PFSK-1 (cell line): ENCODE results near the gene KCNJ9.

Experiments used
- FOXP2 ChIP-seq: optimal IDR thresholded peaks from 2 replicates; pipeline ENCODE3; 2011; ENCODE audit warnings: borderline replicate concordance, control low read depth, inconsistent platforms; ENCODE audit not compliant: insufficient read depth; ENCODE audit errors: extremely low read length, extremely low read depth
- POLR2AphosphoS5 ChIP-seq: IDR thresholded peaks from 2 replicates; pipeline ENCODE4 v1.6.1; 2012; ENCODE audit warnings: low read depth, mild to moderate bottlenecking, control low read depth, low read length, moderate library complexity
- REST ChIP-seq, 2 experiments: IDR thresholded peaks; 2 replicates each; pipeline versions ENCODE4 v1.6.1 to v1.8.0; 2011 to 2012; ENCODE audit warnings: low read depth in 2 of 2, low read length in 2 of 2, control low read depth in 1 of 2, inconsistent platforms in 1 of 2, mild to moderate bottlenecking in 1 of 2, moderate library complexity in 1 of 2; ENCODE audit not compliant: insufficient read depth in 1 of 2
- SIN3A ChIP-seq: IDR thresholded peaks from 2 replicates; pipeline ENCODE4 v1.6.1; 2012; ENCODE audit warnings: mild to moderate bottlenecking, low read length, moderate library complexity, borderline replicate concordance; ENCODE audit not compliant: insufficient read depth
- TAF1 ChIP-seq: IDR thresholded peaks from 2 replicates; pipeline ENCODE4 v1.6.1; 2012; ENCODE audit warnings: low read length, control low read depth, borderline replicate concordance; ENCODE audit not compliant: insufficient read depth

The KCNJ9 gene

GRCh38 chr1:160123726-160124125, 42.4 kb downstream of the KCNJ9 start:
- no peak for TF ChIP-seq REST (IDR thresholded peaks at IDR 0.05; ENCODE audit: insufficient read depth in 1 of 2, low read depth in 2 of 2, low read length in 2 of 2)
- TF ChIP-seq TAF1, result no peak
- TF ChIP-seq SIN3A, result no peak
- TF ChIP-seq POLR2AphosphoS5, result no peak
- TF ChIP-seq FOXP2, result no peak

GRCh38 chr1:160124705-160125478, 43.6 kb downstream of the KCNJ9 start:
- TF ChIP-seq FOXP2, result no peak
- no peak for TF ChIP-seq SIN3A
- TF ChIP-seq TAF1, result no peak
- TF ChIP-seq REST (IDR thresholded peaks at IDR 0.05; ENCODE audit: insufficient read depth in 1 of 2, low read depth in 2 of 2, low read length in 2 of 2), result no peak
- TF ChIP-seq POLR2AphosphoS5, result no peak

- TF ChIP-seq FOXP2 (no peak), SIN3A (no peak), TAF1 (no peak), REST (IDR thresholded peaks at IDR 0.05; ENCODE audit: insufficient read depth in 1 of 2, low read depth in 2 of 2, low read length in 2 of 2) (no peak), POLR2AphosphoS5 (no peak)
Observed at GRCh38 chr1:160125746-160126145, 44.4 kb downstream of the KCNJ9 start.

- TF ChIP-seq POLR2AphosphoS5 (no peak), REST (IDR thresholded peaks at IDR 0.05; ENCODE audit: insufficient read depth in 1 of 2, low read depth in 2 of 2, low read length in 2 of 2) (no peak), SIN3A (no peak), FOXP2 (no peak), TAF1 (no peak)
Observed at GRCh38 chr1:160127381-160127780, 46.0 kb downstream of the KCNJ9 start.

- TF ChIP-seq POLR2AphosphoS5, result no peak
- TF ChIP-seq SIN3A, result no peak
- no peak for TF ChIP-seq FOXP2
- TF ChIP-seq REST (IDR thresholded peaks at IDR 0.05; ENCODE audit: insufficient read depth in 1 of 2, low read depth in 2 of 2, low read length in 2 of 2), result no peak
- TF ChIP-seq TAF1, result no peak
Observed at GRCh38 chr1:160127865-160128523, 46.7 kb downstream of the KCNJ9 start.
